Epithelial cell of proximal tubule (primary cell): ENCODE data around the gene FAM72A. TPM values are rescaled to one million over a fixed set of nuclear protein-coding genes. Genes with fewer than 3 reads are reported as not detected.
"Not testable (repeated sequence)": the region's sequence is repeated elsewhere in the genome, so short reads cannot be mapped to it uniquely, and the experiment has no call there.

Experiments
- DNase-seq: peaks from one replicate; pipeline ENCODE4 v3.0.0-alpha.2; 2011; ENCODE audit warnings: low read depth
- H3K4me3 ChIP-seq: 2 replicates; pipeline ENCODE4 v1.5.1; 2011; ENCODE audit warnings: low read depth, mild to moderate bottlenecking, low read length
- CTCF ChIP-seq: conservative IDR thresholded peaks from 2 replicates; pipeline ENCODE4 v1.5.1; 2012; ENCODE audit warnings: low read depth, mild to moderate bottlenecking, low read length
- total RNA-seq: library from RNA; depleted of rRNA; stranded (reverse); fragments of >200 nt; gene quantifications from 2 replicates; pipeline ENCODE4 v1.2.3, GENCODE V29; 2015

The FAM72A gene
- total RNA-seq, 1 donor from 2014 or later: 5.1 TPM

DNA sequence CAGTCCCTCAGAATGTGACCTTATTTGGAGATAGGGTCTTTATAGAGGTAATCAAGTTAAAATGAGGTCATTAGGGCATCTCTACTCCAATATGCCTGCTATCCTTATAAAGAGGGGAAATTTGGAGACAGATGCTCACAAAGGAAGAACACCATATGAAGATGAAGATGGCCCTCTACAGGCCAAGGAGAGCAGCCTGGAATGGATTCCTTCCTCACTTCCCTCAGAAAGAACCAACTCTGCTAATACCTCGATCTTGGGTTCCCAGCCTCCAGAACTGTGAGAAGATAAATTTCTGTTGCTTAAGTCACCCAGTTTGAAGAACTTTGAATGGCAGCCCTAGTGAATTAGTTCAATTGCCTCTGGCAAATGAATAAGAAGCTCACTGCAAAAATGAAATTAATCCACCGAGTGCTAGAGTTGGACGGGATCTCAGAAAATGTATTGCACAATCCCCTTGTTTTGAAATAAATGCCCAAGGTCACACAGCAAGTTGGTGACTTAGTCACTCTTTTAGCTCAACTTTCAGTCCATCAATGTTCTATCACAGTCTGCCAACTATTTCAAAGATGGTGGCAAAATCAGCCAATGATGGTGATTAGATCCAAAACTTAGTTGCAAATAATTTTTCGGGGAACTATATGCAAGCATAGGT, 27.1 kb downstream of the FAM72A start:
- TF ChIP-seq CTCF: peak; percentile 19
- not testable (repeated sequence) for H3K4me3 ChIP-seq, DNase-seq

DNA sequence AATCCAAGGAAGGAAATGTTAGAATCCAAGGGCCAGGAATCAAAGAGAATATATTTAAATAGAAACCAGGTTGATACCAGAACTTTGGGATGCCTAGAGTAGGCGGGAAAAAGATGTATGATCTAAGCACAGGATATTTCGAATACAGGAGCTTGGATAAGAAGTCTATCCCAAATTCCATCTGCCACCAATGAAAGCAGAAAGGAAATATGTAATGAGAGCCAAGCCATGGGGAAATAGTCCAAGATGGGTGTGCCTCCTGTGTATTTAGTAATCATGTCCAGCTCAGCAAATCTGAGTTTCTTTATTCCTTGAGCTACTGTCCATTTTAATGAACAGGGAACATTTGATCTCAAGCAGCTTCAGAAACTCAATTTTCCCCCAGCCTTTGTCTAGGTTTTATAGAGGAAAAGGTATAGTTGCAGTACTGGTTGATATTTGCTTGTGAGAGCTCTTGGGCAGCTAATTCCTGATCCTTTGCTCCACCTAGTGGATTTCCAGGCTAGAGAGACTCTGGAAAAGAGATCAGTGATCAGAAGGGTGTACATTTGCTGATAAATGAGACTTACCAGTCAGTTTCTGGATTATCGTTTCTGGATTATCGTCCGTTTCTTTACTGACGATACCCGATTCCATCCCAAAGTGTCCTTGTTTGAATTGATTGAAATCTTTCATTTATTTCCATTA, 28.3 kb downstream of the FAM72A start:
- TF ChIP-seq CTCF: peak; percentile 35
- not testable (repeated sequence) for DNase-seq, H3K4me3 ChIP-seq

- not testable (repeated sequence) for H3K4me3 ChIP-seq, DNase-seq
Measured at GRCh38 chr1:206173110-206173719, 29.4 kb downstream of the FAM72A start.

GRCh38 chr1:206169794-206170193, 32.8 kb downstream of the FAM72A start:
- not testable (repeated sequence) for H3K4me3 ChIP-seq, DNase-seq

- not testable (repeated sequence) for DNase-seq, H3K4me3 ChIP-seq
Measured at GRCh38 chr1:206167350-206168029, 35.1 kb downstream of the FAM72A start.

DNA sequence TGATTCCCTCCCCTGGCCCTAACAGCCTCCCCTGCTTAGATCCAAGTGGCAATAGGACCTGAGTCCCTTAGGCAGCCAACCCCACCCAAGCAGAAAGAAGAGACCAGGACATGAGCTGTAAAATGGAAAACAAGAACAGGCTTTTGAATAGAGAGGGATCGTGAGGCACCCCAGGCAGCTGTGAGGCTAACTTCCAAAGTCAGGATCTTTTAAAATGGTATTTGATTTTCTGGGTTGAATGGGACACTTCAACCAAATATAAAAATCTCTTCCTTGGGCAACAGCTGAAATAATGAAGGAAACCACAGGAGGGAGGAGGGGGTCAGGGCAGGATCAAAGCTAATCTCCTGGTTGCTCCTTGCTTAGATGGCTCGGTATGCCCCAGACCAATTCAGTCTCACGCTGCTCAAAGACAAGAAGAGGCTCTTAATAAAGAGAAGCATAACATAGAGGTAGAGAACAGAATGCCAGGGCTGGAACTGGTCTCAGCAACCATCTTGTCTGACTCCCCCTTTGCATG, 56.8 kb downstream of the FAM72A start:
- no peak for TF ChIP-seq CTCF
- no peak for DNase-seq
- no peak overlapping the region for H3K4me3 ChIP-seq

- TF ChIP-seq CTCF: no peak
- no peak overlapping the region for H3K4me3 ChIP-seq
- no peak for DNase-seq
Measured at GRCh38 chr1:206144605-206145004, 58.0 kb downstream of the FAM72A start.

DNA sequence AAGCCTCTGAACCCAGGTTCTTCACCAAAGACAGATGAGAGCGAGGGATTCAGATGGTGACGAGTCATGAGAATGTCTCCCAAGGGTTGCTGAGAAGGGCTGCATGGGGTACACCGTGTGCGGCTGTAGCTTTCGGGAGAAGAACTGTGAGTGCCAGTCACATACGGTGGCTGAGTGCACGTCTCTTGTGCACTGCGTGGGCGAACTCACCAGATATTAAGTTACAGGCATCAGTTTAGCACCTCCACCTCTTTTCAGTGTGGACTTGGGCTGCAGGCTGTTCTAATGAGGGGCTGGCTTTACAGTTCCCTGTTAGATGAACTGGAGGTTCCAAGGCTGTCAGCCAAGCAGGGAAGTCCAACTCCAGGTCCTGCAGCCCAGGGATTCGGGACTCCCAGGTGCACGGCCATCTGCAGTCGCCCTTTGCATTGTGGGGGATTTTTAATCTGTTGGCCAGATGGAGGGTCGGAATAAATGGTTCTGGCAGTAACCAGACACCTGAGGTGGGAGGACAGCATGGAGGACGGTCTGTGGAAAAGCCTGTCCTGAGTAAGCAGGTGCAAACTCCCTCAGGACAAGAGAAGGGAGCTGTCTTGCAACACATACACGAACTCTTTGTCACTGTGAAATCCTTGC, 59.0 kb downstream of the FAM72A start:
- no peak for DNase-seq
- TF ChIP-seq CTCF: no peak
- no peak overlapping the region for H3K4me3 ChIP-seq
